Measurements from ENCODE around the gene RAB9A. TPM values are rescaled to one million over a fixed set of nuclear protein-coding genes. Genes with fewer than 3 reads are reported as not detected.

RAB9A gene
- total and polyA plus RNA-seq, 10 of the 15 experiments (the other 5 are each of a cell fraction or from before 2014, with no cell fraction given) = 42.1 to 142 (median 49.9) TPM

DNA sequence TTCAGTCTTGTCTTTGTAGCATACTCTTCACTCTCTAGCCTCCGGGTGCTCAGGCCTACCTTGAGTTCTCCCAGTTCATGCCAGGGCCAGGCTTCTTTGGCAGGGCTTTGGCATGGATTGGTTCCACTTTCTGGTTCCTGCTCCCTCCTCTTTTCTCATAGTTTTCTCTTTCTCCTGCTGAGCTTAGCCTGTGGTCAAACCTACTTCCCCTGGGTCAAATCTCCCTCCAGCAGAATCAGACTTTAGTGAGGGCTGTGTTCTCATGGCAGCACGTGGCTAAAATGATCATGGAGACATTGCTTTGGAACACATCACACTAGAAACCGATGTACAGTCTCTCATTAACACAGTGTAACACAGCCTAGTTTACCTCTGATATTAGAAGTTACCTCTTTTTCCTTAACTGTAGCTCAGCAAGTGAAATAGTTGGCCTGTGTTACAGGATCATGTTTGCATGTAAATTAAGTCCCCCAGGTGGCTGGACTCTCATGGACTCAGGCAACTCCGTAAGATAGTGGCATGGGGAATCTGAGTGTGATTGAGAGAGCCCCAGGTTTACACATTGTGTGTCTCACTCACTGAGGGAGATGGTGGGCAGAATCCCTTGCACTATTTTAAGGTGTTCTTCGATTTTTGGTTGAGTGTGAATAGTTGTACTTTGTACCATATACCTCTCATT lies 13.3 kb downstream of the RAB9A start:
- H3K27me3 ChIP-seq (replicated peaks in 1 of 2; ENCODE audit: control insufficient read depth in 2 of 2, insufficient read depth in 2 of 2, low read length in 1 of 2) = no peaks in the 10 kb centered on the region
- ATAC-seq (no peak; the same call in 2 of the 3 replicates), FAIRE-seq (peak; percentile 49), DNase-seq (ENCODE audit: low read depth, low spot score) (no peak)
- peaks cover 90% of the 10 kb centered on the region for H3K79me2 ChIP-seq (ENCODE audit: control insufficient read depth, insufficient read depth, low read length)
- 37% methylated on average over 5 of the region's 5 CpGs for WGBS (ENCODE audit: insufficient coverage, insufficient replicate concordance, low lambda C conversion rate, missing lambda C conversion rate)
- peaks cover 3 to 4% of the 10 kb centered on the region in 2 experiments for H3K36me3 ChIP-seq (ENCODE audit: control insufficient read depth in 2 of 2, insufficient read depth in 2 of 2, low read length in 1 of 2)
- SMC1A ChIA-PET (ENCODE audit: uncharacterized antibody, unreplicated experiment) = interaction anchor here (1.0 to 13.8 kb wide), 10 partner anchors 9 to 326 kb away, joined by 3 to 173 read pairs (median 4); partner anchors contain the start of genes OFD1 and TRAPPC2
- H3K4me3 ChIP-seq = 0 out of 2 replicates have a peak overlapping the region, but pooled peaks have one; percentile 5
- in situ Hi-C loops (cut with MboI) = no loop called here
- H3K9me3 ChIP-seq (replicated peaks; ENCODE audit: control insufficient read depth, insufficient read depth, low read length) = no peaks in the 10 kb centered on the region
- H4K20me1 ChIP-seq (ENCODE audit: control insufficient read depth, insufficient read depth) = peaks cover 6% of the 10 kb centered on the region
- POLR2A ChIA-PET = interaction anchor here (0.7 to 1.0 kb wide), 2 partner anchors 14 to 30 kb away, joined by 3 read pairs; no protein-coding TSS in a partner anchor
- CTCF ChIA-PET = interaction anchor here (0.7 to 1.2 kb wide), 5 partner anchors 10 to 46 kb away, joined by 3 to 5 read pairs (median 3); partner anchors contain the start of genes OFD1 and TRAPPC2
- TF ChIP-seq, protein P1, sequence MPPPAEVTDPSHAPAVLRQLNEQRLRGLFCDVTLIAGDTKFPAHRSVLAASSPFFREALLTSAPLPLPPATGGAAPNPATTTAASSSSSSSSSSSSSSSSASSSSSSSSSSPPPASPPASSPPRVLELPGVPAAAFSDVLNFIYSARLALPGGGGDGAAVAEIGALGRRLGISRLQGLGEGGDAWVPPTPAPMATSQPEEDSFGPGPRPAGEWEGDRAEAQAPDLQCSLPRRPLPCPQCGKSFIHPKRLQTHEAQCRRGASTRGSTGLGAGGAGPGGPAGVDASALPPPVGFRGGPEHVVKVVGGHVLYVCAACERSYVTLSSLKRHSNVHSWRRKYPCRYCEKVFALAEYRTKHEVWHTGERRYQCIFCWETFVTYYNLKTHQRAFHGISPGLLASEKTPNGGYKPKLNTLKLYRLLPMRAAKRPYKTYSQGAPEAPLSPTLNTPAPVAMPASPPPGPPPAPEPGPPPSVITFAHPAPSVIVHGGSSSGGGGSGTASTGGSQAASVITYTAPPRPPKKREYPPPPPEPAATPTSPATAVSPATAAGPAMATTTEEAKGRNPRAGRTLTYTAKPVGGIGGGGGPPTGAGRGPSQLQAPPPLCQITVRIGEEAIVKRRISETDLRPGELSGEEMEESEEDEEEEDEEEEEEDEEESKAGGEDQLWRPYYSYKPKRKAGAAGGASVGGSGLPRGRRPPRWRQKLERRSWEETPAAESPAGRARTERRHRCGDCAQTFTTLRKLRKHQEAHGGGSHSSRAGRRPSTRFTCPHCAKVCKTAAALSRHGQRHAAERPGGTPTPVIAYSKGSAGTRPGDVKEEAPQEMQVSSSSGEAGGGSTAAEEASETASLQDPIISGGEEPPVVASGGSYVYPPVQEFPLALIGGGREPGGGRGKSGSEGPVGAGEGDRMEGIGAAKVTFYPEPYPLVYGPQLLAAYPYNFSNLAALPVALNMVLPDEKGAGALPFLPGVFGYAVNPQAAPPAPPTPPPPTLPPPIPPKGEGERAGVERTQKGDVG (CRISPR knock-in tag; IDR thresholded peaks at IDR 0.05) = no peak
- TF ChIP-seq ESRRA (IDR thresholded peaks at IDR 0.05; ENCODE audit: low read length) (no peak), EZH2 (IDR thresholded peaks at IDR 0.05; ENCODE audit: borderline replicate concordance, control insufficient read depth, low read depth, low read length) (no peak), LARP7 (IDR thresholded peaks at IDR 0.05) (no peak), POU2F2 (IDR thresholded peaks at IDR 0.05; ENCODE audit: borderline replicate concordance, low read depth, low read length) (no peak), SUZ12 (IDR thresholded peaks at IDR 0.05; ENCODE audit: unreplicated experiment) (no peak), MTA2 (IDR thresholded peaks at IDR 0.05; ENCODE audit: low read depth) (no peak)
- TF ChIP-seq, protein P2, sequence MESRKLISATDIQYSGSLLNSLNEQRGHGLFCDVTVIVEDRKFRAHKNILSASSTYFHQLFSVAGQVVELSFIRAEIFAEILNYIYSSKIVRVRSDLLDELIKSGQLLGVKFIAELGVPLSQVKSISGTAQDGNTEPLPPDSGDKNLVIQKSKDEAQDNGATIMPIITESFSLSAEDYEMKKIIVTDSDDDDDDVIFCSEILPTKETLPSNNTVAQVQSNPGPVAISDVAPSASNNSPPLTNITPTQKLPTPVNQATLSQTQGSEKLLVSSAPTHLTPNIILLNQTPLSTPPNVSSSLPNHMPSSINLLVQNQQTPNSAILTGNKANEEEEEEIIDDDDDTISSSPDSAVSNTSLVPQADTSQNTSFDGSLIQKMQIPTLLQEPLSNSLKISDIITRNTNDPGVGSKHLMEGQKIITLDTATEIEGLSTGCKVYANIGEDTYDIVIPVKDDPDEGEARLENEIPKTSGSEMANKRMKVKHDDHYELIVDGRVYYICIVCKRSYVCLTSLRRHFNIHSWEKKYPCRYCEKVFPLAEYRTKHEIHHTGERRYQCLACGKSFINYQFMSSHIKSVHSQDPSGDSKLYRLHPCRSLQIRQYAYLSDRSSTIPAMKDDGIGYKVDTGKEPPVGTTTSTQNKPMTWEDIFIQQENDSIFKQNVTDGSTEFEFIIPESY (IDR thresholded peaks at IDR 0.05) = no peak
- H3K27ac ChIP-seq (ENCODE audit: control insufficient read depth, insufficient read depth) = peak overlapping the region; percentile 62
- H3K9ac ChIP-seq (ENCODE audit: control insufficient read depth, insufficient read depth, low read length) = no peak overlapping the region; the same call in 1 of the 2 replicates
- intact Hi-C loops (cut with micrococcal nuclease; ENCODE audit: unreplicated experiment) = no loop called here
- RAD21 ChIA-PET (ENCODE audit: unreplicated experiment) = interaction anchor here (0.9 to 2.7 kb wide), 9 partner anchors 8 to 39 kb away, joined by 3 to 8 read pairs (median 4); partner anchors contain the start of genes OFD1, RAB9A and TRAPPC2
- no TSS peak for BruUV-seq (replicated peaks)
- H2AFZ ChIP-seq (ENCODE audit: control insufficient read depth, low read depth, low read length) = no peak overlapping the region
- peaks cover 24% of the 10 kb centered on the region for H3K4me1 ChIP-seq (ENCODE audit: control insufficient read depth, insufficient read depth, low read length)
- peak overlapping the region; percentile 53 for H3K4me2 ChIP-seq (ENCODE audit: control insufficient read depth, insufficient read depth)
